SK-N-MC (cell line): ENCODE measurements around the gene ADAMTS3.

Source experiments
- EZH2 ChIP-seq: fragments of 200-600 bp; sonication (generic); IDR thresholded peaks from one replicate; pipeline ENCODE4 v1.6.1; 2017; ENCODE audit warnings: antibody characterized with exemption
- POLR2AphosphoS5 ChIP-seq: IDR thresholded peaks from 2 replicates; pipeline ENCODE4 v1.6.1; 2012; ENCODE audit warnings: mild to moderate bottlenecking, low read depth, low read length, borderline replicate concordance

DNA sequence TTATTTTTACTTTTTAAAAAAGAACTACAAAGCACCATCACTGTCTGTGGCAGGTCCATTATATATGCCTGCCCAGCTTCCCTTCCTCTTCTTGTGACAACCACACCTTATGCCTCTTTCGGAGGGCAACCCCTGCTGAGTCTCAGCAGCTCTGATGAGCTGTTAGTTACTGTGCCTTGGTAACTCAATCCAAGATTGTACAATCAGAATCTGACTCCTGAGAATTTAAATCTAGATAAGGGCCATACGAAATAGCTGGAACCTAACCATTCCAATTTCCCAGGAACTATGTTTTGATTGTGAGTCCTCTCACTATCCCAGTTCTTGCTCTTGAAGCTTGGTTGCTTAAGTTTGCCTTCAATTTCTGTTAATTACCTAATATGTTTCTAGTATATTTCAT lies 61.9 kb downstream of the ADAMTS3 start:
- TF ChIP-seq POLR2AphosphoS5 (no peak), EZH2 (no peak)
